Measurements from ENCODE around the gene EFCAB11.

The EFCAB11 gene

GRCh38 chr14:89954070-89955021 lies at the start of gene EFCAB11:
Gene EFCAB11 (minus strand): TSS chr14:89954730. CDS start chr14:89954660, 70 bp downstream.
- DNase-seq (ENCODE audit: low spot score): peak; percentile 93

- no peak for DNase-seq (ENCODE audit: low spot score)
Measured at GRCh38 chr14:90003526-90004307, 49.2 kb upstream of the EFCAB11 start.

GRCh38 chr14:90000935-90001334 lies 46.4 kb upstream of the EFCAB11 start:
- no peak for DNase-seq (ENCODE audit: low spot score)

- DNase-seq (ENCODE audit: low spot score): no peak
Measured at GRCh38 chr14:89996963-89997362, 42.4 kb upstream of the EFCAB11 start.

GRCh38 chr14:89992273-89992672 lies 37.7 kb upstream of the EFCAB11 start:
- DNase-seq (ENCODE audit: low spot score): no peak

- DNase-seq (ENCODE audit: low spot score): no peak
Measured at GRCh38 chr14:89990623-89991275, 36.2 kb upstream of the EFCAB11 start.

GRCh38 chr14:89990218-89990617 lies 35.7 kb upstream of the EFCAB11 start:
- no peak for DNase-seq (ENCODE audit: low spot score)

GRCh38 chr14:89988787-89989186 lies 34.3 kb upstream of the EFCAB11 start:
- DNase-seq (ENCODE audit: low spot score): no peak

GRCh38 chr14:89987161-89987475 lies 32.6 kb upstream of the EFCAB11 start:
- DNase-seq (ENCODE audit: low spot score): no peak

GRCh38 chr14:89986462-89987160 lies 32.1 kb upstream of the EFCAB11 start:
- DNase-seq (ENCODE audit: low spot score): no peak

GRCh38 chr14:89983375-89983774 lies 28.8 kb upstream of the EFCAB11 start:
- no peak for DNase-seq (ENCODE audit: low spot score)

- no peak for DNase-seq (ENCODE audit: low spot score)
Measured at GRCh38 chr14:89978656-89979055, 24.1 kb upstream of the EFCAB11 start.

GRCh38 chr14:89977668-89978067 lies 23.1 kb upstream of the EFCAB11 start:
- DNase-seq (ENCODE audit: low spot score): no peak

- peak; percentile 90 for DNase-seq (ENCODE audit: low spot score)
Measured at GRCh38 chr14:89973234-89973823, 18.8 kb upstream of the EFCAB11 start.

GRCh38 chr14:89965839-89966238 lies 11.3 kb upstream of the EFCAB11 start:
- no peak for DNase-seq (ENCODE audit: low spot score)

- no peak for DNase-seq (ENCODE audit: low spot score)
Measured at GRCh38 chr14:89963288-89963978, 8.9 kb upstream of the EFCAB11 start.

GRCh38 chr14:89960914-89961313 lies 6.4 kb upstream of the EFCAB11 start:
- DNase-seq (ENCODE audit: low spot score): no peak

- DNase-seq (ENCODE audit: low spot score): no peak
Measured at GRCh38 chr14:89959853-89960445, 5.4 kb upstream of the EFCAB11 start.

GRCh38 chr14:89958966-89959365 lies 4.4 kb upstream of the EFCAB11 start:
- no peak for DNase-seq (ENCODE audit: low spot score)

- DNase-seq (ENCODE audit: low spot score): no peak
Measured at GRCh38 chr14:89957791-89958190, 3.3 kb upstream of the EFCAB11 start.

- no peak for DNase-seq (ENCODE audit: low spot score)
Measured at GRCh38 chr14:89957376-89957775, 2.8 kb upstream of the EFCAB11 start.

Data from iPS-NIHi11 (cell line).